Measurements from ENCODE around the gene NAPG.
"Not testable (repeated sequence)": the region's sequence is repeated elsewhere in the genome, so short reads cannot be mapped to it uniquely, and the experiment has no call there.

The NAPG gene

DNA sequence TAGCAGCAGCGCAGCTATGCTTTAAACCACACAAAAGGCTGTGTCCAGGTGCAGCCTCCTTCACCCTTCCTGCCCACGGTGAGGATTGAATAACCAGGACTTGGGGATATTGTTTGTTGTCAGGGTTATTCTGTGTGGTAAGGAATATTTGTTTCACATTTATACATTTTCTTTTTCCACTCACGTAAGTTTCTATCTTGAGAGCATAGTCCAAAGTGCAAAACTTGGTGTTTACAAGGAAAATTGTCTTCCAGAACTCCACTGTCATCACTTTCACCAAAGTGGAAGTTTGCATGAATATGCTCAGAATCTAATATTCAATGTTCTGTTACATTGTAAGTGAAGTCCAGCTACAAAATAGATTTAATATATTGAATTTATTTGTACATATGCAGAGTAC, 26.4 kb downstream of the NAPG start:
- no peak for DNase-seq (ENCODE audit: low read depth)

DNA sequence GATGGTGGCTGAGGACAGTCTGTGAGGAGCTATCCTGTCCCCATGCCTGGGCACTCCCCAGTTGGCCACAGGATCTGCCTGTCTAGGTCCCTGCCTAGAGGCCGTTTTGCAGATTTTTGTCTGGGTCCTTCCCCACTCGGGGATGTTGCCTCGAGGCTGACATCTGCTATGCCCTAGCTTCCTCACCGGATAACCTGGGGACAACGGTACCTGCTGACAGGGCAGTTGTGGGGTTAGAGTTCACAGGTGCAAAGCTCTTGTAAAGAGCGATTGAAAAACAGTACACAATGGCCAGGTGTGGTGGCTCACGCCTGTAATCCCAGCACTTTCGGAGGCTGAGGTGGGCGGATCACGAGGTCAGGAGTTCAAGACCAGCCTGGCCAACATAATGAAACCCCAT, 30.4 kb downstream of the NAPG start:
- DNase-seq (ENCODE audit: low read depth): not testable (repeated sequence)

DNA sequence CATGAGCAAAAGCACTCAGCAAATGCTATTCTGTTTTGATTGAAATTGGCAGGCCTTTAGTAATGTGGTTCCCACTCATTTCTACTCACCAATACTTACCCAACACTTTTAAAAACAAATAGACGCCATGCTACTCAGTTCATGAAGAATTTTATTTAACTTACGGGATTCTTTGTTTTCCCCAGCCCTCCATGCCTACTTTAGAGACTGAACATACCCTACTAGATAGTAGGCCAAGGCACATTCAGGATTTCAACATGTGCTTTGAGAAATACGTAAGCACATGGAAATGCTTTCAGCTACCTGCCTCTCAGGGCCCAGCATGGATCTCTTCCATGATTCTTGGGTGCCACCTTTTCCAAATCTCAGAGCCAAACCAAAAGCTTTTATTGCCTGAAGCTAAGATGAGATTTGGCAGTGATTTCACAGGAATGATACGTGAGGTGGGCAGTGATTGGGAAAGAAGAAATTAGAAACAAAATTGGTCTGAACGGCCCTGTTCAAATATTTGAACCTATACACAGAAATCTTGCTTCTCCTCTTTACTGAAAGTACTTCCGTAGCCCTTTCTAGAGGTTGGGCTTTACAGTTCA, 31.4 kb downstream of the NAPG start:
- no peak for DNase-seq (ENCODE audit: low read depth)

DNA sequence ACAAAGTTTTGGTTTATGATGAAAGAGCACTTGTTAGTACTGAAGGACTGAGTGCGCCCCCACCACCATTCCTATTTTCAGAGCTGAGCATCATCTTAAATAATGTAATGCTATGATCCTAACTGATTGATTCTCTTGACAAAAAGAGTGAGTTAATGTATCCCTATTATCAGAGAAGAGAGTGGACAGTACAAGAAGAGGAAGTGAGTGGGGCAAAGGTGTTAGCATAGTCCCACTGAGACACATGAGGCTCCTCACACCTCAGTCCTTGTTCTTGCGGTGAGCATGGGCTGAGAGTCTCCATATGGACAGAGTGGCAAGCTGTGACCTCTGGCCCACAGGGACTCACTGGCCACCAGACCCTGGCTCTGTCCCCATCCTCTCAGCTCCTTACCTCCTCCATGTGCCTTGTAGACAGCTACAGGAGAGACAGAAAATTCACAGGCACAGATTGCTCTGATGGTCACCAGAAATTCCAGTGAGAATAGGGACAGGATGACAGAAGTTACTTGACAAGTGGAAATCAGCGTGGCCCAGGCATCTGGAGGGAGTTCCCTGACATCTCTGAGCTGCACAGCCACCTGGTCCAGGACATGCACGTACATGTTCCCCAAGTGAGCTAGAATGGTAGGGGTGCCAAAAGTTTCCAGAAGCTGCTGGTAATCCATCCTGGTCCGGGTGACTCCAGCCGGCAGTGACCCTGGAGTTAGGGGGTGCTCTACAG, 32.6 kb downstream of the NAPG start:
- DNase-seq (ENCODE audit: low read depth): no peak

DNA sequence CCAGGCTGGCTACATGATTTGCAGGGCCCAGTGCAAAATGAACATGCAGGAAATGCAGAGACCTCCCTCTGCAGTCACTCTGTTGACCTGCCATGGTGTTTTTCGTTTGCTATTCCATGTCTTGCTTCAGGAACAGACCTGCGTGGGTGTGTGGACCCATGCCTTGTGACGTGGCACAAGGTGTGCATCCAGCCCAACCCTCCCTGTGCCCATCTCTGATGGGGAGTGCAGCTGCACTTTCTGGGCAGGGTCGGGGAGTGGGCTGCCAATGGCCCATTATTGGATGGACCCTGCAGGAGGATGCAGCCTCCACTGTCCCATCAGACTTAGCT, 33.1 kb downstream of the NAPG start:
- no peak for DNase-seq (ENCODE audit: low read depth)

DNA sequence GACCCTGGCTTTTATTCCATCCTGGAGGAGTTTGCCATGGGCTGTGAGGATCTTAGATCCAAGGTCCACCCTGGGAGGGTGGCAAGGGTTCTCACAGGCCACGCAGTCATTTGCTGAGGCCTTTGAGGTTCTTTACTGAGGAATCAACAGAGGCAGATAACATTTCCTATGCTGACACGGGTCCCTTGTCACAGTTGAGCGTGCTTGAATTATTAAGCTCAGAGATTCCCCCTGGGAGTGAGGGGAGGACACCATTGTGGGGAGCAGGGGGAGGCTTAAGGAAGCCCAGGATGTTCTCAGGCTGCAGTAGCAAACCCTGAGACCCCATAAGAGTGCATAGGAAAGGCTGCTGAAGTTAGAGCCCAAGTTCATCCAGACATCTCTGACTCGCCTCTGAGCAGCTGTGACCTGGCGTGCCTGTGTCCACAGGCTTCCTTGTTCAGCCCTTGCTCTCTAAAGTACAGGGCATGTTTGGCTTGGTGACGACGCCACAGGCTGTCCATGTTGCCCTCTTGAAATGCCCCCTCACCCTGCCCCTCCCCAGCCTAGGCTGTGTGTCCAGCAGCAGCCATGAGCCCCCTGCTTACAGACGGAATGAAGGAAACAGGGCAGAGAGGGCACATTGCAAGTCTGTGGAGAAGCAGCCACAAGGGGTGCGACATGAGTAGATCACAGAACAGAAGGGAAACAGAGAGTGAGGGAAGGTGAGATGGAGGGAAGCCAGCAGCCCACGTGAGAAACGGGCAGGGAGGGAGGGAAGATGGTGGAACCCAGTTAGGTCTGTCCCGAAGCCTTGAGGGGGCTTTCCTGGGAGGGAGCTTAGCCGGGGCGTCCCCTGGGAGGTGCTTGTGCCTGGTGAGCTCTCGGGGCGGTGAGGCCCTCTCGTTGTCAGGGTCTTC, 34.0 kb downstream of the NAPG start:
- no peak for DNase-seq (ENCODE audit: low read depth)

DNA sequence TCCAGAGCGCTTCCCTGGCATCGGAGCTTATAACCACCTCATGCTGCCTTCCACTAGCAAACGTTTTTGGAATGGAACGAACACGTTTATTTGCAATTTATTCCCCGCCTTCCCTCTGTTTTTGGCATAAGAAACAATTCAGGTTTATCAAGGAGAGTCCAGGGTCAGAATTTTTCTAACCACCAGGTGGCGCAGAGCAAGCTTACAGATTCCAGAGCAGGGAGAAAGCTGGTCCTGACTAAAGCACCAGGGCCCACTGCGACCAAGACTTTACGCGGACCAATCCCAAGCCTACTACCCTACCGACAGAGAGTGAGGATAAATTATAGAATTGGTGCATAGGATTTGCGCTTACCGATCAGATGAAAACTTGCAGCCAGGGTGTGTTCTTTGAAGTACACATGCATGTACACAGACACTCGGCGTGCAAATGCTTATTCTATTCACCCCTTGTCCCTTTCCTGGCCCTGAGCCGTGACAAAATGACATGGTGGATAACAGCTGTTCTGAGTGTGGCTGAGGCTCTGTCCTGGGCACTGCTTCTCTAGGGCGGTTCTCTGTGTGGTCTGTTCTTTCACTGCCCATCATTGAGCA, 34.7 kb downstream of the NAPG start:
- no peak for DNase-seq (ENCODE audit: low read depth)

DNA sequence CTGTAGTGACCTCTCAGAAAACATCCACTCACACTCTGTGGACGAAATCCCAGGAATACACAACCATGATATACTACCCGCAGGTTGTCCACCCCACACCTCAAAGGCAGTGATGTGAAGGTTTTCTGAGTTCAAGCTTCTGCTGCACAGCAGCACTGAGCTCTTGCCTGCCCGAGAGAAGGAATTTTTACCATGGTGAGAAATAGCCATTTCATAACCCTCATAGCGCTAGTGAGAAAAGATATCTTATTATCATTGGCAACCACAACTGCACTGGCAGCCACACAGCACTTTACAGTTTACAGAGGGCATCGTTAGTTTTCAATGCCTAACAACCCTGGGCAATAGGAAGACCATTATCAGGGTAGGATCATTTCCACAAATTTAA, 36.9 kb downstream of the NAPG start:
- DNase-seq (ENCODE audit: low read depth): no peak

DNA sequence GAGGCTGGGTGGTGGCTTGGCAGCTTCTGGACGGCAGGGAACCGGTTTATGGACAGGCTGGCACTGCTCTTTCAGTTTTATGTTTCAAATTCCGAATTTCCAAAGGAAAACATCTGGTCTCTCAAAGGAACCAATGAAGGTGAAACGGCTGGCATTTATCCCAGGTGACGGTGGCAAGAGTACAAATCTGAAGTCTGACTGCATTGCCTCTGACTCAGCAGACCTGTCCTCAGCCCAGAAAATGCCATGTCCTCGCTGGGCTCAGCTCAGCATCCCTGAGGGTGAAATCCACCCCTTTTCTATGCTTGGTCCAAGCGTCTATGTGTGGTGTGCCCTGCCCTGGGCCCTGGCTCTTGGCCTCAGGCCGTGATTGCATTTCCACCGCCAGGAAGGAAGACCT, 38.1 kb downstream of the NAPG start:
- DNase-seq (ENCODE audit: low read depth): no peak

DNA sequence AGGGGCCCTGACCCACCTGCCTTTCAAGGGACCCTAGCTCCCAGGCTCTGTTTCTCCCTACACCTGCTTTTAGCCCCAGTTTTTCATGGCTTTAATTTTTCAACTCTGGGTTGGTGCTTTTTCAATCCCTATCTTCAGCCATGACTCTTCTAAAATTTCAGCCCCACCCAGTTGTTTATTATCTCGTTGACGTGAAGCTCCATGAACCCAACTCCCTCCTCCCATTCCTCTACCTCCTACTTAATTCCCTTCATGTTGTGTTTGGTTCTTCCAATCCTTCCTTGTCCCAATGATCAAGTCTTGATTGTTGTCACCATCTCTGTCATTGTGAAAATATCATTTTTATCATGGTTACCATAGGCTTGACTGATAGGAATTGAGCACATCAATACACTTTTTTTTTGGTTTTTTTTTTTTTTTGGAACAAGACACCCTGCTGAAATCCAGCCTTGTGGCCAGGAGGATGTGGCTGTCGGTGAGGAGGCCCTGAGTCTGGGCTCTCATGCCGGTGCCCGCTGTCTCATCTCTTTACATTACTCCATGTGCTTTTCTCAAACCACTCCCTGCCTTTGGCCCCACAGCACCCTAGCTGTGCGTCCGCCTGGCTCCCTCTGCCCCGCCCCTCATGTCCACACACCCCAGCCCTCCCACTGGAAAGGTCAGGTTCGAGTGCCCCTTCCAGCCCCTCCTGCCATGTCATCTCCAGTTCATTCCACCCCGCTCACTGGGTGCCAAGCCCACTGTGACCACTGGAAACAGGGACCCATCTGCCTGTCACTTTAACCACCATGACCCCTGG, 39.3 kb downstream of the NAPG start:
- DNase-seq (ENCODE audit: low read depth): no peak

DNA sequence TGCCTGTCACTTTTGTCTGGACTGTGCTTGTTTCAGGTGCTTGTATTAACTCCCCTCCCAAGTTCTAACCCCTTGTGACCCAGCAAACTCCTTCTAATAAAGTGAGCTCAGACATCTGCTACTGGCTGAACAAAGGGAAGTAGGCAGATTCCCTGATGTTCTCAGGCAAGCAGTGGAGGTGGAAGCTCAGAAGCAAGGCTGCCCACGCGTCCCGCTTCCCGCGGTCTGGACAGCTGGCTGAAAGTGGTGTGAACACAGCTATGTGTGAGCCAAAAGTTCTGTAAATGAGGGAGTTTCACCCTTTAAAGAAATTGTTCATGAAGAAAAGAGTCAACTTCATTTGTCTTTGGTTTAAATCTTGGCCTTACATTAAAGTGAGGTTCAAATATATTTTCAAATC, 40.0 kb downstream of the NAPG start:
- no peak for DNase-seq (ENCODE audit: low read depth)

DNA sequence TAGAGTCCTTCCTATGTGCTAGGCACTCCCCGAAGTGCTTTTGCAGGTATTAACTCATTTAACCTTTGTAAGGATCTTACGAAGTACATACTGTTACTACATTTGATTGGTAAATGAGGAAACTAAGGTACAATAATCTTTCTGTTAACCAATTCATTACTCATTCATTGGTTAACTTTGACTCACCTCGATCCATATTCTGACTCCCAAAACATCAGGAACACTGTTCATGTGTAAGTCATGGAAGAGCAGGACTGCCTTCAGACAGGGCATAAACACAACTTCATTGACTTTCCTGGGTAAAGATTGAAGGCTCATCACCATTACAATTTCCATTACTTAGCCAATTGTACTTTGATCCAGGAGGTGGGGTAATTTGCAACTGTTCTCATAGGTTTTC, 40.6 kb downstream of the NAPG start:
- DNase-seq (ENCODE audit: low read depth): no peak

DNA sequence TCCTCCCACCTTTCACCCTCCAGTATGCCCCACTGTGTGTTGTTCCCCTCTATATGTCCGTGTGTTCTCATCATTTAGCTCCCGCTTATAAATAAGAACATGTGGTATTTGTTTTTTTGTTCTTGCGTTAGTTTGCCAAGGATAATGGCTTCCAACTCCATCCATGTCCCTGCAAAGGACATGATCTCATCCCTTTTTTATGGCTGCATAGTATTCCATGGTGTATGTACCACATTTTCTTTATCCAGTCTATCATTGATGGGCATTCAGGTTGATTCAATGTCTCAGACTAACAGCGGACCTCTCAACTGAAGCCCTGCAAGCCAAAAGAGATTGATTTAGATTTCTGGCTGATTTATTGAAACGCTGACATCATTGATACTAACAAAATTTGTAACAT, 44.1 kb downstream of the NAPG start:
- not testable (repeated sequence) for DNase-seq (ENCODE audit: low read depth)

DNA sequence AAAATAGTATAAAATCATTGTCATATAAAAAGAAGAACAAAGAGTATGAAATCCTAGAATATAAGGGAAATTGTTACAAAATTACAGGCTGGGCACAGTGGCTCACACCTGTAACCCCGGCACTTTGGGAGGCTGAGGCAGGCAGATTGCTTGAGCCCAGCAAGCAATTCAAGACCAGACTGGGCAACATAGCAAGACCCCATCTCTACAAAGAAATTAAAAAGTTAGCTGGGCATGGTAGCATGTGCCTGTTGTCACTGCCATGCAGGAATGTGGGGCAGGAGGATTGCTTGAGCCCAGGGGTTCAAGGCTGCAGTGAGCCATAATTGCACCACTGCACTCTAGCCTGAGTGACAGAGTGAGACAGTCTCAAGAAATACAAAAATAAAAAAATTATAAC, 44.8 kb downstream of the NAPG start:
- DNase-seq (ENCODE audit: low read depth): no peak

DNA sequence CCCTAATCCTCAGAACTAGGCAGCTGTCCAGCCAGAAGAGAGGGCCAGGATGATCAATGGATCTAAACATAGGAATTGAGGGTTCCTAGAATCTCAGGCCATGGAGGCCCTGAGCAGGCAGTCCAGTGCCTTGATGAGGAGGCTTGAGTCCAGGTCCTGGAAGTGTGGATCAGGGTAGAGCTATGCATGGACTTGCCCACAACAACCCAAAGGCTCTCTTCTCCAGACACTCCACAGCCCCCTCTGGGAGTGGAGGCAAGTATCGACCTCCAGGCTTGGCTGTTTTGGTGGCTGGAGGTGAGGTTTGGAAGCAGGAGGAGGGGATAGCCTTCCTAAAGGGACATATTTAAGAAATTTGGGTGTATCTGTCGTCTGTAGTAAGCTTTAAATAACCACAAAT, 45.7 kb downstream of the NAPG start:
- DNase-seq (ENCODE audit: low read depth): no peak

DNA sequence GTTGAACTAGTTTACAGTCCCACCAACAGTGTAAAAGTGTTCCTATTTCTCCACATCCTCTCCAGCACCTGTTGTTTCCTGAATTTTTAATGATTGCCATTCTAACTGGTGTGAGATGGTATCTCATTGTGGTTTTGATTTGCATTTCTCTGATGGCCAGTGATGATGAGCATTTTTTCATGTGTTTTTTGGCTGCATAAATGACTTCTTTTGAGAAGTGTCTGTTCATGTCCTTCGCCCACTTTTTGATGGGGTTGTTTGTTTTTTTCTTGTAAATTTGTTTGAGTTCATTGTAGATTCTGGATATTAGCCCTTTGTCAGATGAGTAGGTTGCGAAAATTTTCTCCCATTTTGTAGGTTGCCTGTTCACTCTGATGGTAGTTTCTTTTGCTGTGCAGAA, 47.4 kb downstream of the NAPG start:
- DNase-seq (ENCODE audit: low read depth): not testable (repeated sequence)

DNA sequence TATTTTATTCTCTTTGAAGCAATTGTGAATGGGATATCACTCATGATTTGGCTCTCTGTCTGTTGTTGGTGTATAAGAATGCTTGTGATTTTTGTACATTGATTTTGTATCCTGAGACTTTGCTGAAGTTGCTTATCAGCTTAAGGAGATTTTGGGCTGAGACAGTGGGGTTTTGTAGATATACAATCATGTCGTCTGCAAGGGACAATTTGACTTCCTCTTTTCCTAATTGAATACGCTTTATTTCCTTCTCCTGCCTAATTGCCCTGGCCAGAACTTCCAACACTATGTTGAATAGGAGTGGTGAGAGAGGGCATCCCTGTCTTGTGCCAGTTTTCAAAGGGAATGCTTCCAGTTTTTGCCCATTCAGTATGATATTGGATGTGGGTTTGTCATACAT, 48.6 kb downstream of the NAPG start:
- not testable (repeated sequence) for DNase-seq (ENCODE audit: low read depth)

DNA sequence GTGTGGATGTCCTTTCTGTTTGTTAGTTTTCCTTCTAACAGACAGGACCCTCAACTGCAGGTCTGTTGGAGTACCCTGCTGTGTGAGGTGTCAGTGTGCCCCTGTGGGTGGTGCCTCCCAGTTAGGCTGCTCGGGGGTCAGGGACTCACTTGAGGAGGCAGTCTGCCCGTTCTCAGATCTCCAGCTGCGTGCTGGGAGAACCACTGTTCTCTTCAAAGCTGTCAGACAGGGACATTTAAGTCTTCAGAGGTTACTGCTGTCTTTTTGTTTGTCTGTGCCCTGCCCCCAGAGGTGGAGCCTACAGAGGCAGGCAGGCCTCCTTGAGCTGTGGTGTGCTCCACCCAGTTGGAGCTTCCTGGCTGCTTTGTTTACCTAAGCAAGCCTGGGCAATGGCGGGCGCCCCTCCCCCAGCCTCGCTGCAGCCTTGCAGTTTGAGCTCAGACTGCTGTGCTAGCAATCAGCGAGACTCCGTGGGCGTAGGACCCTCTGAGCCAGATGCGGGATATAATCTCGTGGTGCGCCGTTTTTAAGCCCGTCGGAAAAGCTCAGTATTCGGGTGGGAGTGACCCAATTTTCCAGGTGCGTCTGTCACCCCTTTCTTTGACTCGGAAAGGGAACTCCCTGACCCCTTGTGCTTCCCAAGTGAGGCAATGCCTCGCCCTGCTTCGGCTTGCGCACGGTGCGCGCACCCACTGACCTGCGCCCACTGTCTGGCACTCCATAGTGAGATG, 52.2 kb downstream of the NAPG start:
- not testable (repeated sequence) for DNase-seq (ENCODE audit: low read depth)

DNA sequence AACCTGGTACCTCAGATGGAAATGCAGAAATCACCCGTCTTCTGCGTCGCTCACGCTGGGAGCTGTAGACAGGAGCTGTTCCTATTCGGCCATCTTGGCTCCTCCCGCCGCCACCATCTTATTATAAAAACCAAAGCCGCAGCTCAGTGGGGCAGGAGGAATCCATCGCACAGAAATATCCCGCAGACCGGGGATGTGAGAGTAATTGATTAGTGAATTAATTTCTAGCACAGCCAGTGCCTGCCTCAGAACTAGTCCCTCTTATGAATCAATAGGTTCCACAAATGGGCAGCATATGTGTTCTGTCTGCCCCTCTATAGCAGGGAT, 52.7 kb downstream of the NAPG start:
- not testable (repeated sequence) for DNase-seq (ENCODE audit: low read depth)

DNA sequence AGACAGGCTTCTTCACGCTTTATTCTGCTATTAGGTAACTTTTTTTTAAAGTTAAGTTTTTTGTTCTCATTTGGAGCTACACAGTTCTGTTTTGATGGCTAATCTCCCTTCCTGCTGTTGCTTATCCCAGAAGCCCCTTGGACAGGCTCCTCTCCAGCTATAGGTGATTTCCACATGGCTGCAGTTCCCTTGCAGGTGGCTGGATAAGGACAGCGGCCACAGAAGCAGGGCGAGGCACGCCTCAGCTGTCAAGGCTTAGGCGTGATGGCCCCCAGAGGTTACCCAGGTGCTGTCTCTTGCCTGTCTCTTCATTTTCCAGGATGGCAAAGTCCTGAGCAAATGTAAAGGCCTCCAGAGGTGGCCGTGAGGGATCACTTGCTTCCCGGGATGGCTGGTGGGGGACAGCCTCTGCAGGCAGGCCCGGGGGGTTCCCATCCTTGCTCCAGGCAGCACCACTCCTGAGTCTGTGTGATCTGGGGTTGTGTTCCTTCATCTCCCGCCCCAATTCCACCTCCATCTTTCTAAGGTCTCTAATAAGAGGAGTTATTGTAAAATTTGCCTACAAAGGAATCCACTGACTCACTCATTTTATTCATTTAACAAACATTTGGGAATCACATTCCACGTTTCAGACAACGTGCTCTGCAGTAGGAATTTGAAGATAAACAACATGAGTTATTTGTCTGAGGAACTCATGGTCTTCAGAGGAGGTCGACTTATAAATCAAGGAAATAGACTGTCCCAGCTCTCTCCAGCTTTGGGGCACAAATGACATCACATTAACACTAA, 53.4 kb downstream of the NAPG start:
- DNase-seq (ENCODE audit: low read depth): no peak

DNA sequence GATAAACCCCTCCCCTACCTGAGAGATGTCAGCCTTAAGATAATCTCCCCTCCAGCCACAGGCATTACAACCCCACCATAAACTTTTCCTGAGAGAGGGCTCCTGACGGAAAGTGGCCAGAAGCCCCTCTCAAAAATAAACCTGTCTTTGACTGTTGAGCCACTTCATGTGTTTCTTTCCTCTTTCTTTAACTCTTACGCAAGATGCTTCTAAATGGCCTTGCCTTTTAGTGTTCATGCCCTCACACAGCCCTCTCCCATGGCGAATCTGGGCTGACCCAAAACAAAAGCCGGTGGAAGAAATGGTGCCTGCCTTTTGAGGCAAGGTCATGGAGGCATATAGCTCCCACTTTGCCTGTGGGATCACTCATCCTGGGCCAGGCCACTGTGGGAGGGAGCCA, 54.4 kb downstream of the NAPG start:
- DNase-seq (ENCODE audit: low read depth): no peak

Data from activated T-helper 1 cell treated with Interleukin-2 at 50 U/mL for 16 hours (primary cell).